K562 (cell line): ENCODE data around the gene AGFG1. TPM values are rescaled to one million over a fixed set of nuclear protein-coding genes. Genes with fewer than 3 reads are reported as not detected.

Experiments used
- ATAC-seq: fragments of 200-7000 bp; cut with Tn5 transposase; 3 replicates; pipeline ENCODE4 v1.9.1; 2020; ENCODE audit warnings: moderate library complexity
- BruUV-seq: library from RNA; stranded (reverse); fragments of 400-500 nt; replicated peaks from 2 replicates; lab custom pipeline; 2021; lab: Mats Ljungman, UMichigan
- CTCF ChIA-PET: fragments of 300-600 bp; formaldehyde crosslinking; extraction: SDS; loops from one replicate; lab custom pipeline; 2021; ENCODE audit warnings: low intra/inter-chr PET ratio; lab: Yijun Ruan, JAX
- POLR2A ChIA-PET: fragments of 300-600, 350-650 bp; sonication (Branson Sonifier 250); formaldehyde crosslinking; extraction: SDS; loops from one replicate; lab custom pipeline; 2021; ENCODE audit warnings: antibody characterized with exemption, inconsistent platforms; lab: Yijun Ruan, JAX
- DNase-seq, 4 experiments: peaks; one replicate each; pipeline versions ENCODE4 v3.0.0 to v3.0.0-alpha.2; 2011 to 2018; ENCODE audit warnings: low spot score in 3 of 4, mixed read lengths in 3 of 4; ENCODE audit errors: extremely low read depth in 1 of 4
- FAIRE-seq: peaks from 2 replicates; lab custom pipeline; 2011; peaks lifted over from hg19 to GRCh38; lab: Jason Lieb, UNC
- H2AFZ ChIP-seq: 2 replicates; pipeline ENCODE4 v1.6.0; 2011; ENCODE audit warnings: low read depth, low read length, control low read depth, inconsistent platforms
- H3K27ac ChIP-seq: fragments of 200-600 bp; 3 replicates; pipeline ENCODE4 v1.8.0; 2011; ENCODE audit warnings: low read depth, mild to moderate bottlenecking, control low read depth, inconsistent platforms, low read length, moderate library complexity, mixed read lengths; ENCODE audit errors: extremely low read depth
- H3K27me3 ChIP-seq, 2 experiments: fragments of 300-600 bp in 1 of 2; 2 replicates in 1 of 2; 3 replicates in 1 of 2; pipeline versions ENCODE4 v1.6.0 to v1.8.0; 2011; ENCODE audit warnings: inconsistent platforms in 2 of 2, low read length in 2 of 2, mild to moderate bottlenecking in 1 of 2, mixed read lengths in 1 of 2, moderate library complexity in 1 of 2; ENCODE audit not compliant: control insufficient read depth in 2 of 2, insufficient read depth in 2 of 2
- H3K36me3 ChIP-seq: fragments of 300-600 bp; 3 replicates; pipeline ENCODE4 v1.8.0; 2011; ENCODE audit warnings: mild to moderate bottlenecking, low read length, inconsistent platforms; ENCODE audit not compliant: control insufficient read depth, insufficient read depth
- H3K4me1 ChIP-seq, 2 experiments: fragments of 200-600 bp in 1 of 2; replicated peaks in 1 of 2; 2 replicates in 1 of 2; 3 replicates in 1 of 2; pipeline versions ENCODE4 v1.5.1 to v1.8.0; 2011; ENCODE audit warnings: inconsistent platforms in 2 of 2, low read length in 2 of 2, mild to moderate bottlenecking in 1 of 2, mixed read lengths in 1 of 2, moderate library complexity in 1 of 2; ENCODE audit not compliant: control insufficient read depth in 2 of 2, insufficient read depth in 2 of 2
- H3K4me2 ChIP-seq: 2 replicates; pipeline ENCODE4 v1.6.1; 2011; ENCODE audit warnings: low read length, control low read depth, inconsistent platforms, mixed read lengths; ENCODE audit not compliant: insufficient read depth
- H3K4me3 ChIP-seq: fragments of 200-600 bp; sonication (generic), shearing (Covaris generic); 2 replicates; pipeline ENCODE4 v1.5.1; 2016; ENCODE audit warnings: control low read depth, inconsistent platforms
- H3K79me2 ChIP-seq: fragments of 200-600 bp; 3 replicates; pipeline ENCODE4 v1.8.0; 2011; ENCODE audit warnings: low read length, inconsistent platforms; ENCODE audit not compliant: control insufficient read depth, insufficient read depth
- H3K9ac ChIP-seq, 2 experiments: 2 replicates each; pipeline versions ENCODE4 v1.6.0 to v1.6.1; 2011; ENCODE audit warnings: low read depth in 2 of 2, low read length in 2 of 2, control low read depth in 1 of 2, inconsistent platforms in 1 of 2, mild to moderate bottlenecking in 1 of 2, mixed read lengths in 1 of 2; ENCODE audit not compliant: insufficient read depth in 1 of 2
- H3K9me1 ChIP-seq: one replicate; pipeline ENCODE4 v1.6.0; 2011; ENCODE audit warnings: inconsistent platforms, mild to moderate bottlenecking, low read length, moderate library complexity; ENCODE audit not compliant: control insufficient read depth, insufficient read depth
- H3K9me3 ChIP-seq: replicated peaks from 2 replicates; pipeline ENCODE4 v1.5.1; 2011; ENCODE audit warnings: low read depth, low read length, inconsistent platforms; ENCODE audit not compliant: control insufficient read depth, insufficient read depth
- H4K20me1 ChIP-seq: replicated peaks from 2 replicates; pipeline ENCODE4 v1.6.1; 2011; ENCODE audit warnings: low read length, inconsistent platforms, mixed read lengths; ENCODE audit not compliant: control insufficient read depth, insufficient read depth
- POLR3G ChIP-seq: IDR thresholded peaks from 2 replicates; pipeline ENCODE4 v1.6.1; 2011; ENCODE audit not compliant: insufficient read length, insufficient replicate concordance; ENCODE audit errors: extremely low read depth
- SOX6 ChIP-seq: fragments of 450-650 bp; IDR thresholded peaks from 2 replicates; pipeline ENCODE4 v1.6.1; 2014; ENCODE audit warnings: mild to moderate bottlenecking
- ZKSCAN1 ChIP-seq: fragments of 150-350 bp; IDR thresholded peaks from 2 replicates; pipeline ENCODE4 v1.6.1; 2016; ENCODE audit warnings: low read depth, low read length
- ZNF780A ChIP-seq: fragments of 250-450 bp; sonication (Bioruptor Pico); IDR thresholded peaks from 2 replicates; pipeline ENCODE4 v1.5.0; 2021; ENCODE audit warnings: mild to moderate bottlenecking
- WGBS: fragments of 100-300 bp; shearing (Covaris generic); methylation state at CpG from one replicate; pipeline ENCODE4 v1.1.6; 2016; ENCODE audit warnings: low coverage, mixed read lengths; ENCODE audit not compliant: insufficient coverage; ENCODE audit errors: missing lambda C conversion rate; 5-methylcytosine and 5-hydroxymethylcytosine counted together
- in situ Hi-C: fragments of 300-500 bp; cut with MboI; formaldehyde crosslinking; loops from 4 replicates; pipeline ENCODE4 v1.15.0; 2018; ENCODE audit warnings: inconsistent platforms, mixed read lengths
- intact Hi-C: fragments of 100-400 bp; cut with micrococcal nuclease; formaldehyde crosslinking; loops from 2 replicates; pipeline ENCODE4 v1.14.2; 2022
- polyA plus RNA-seq, 8 experiments: library from polyadenylated mRNA; depleted of rRNA in 4 of 8; stranded (reverse) in 5 of 8; unstranded in 3 of 8; fragments of >200 nt; fragmentation: Nextera tagmentation in 2 of 8; fragmentation: Illumina TruSeq in 1 of 8; extraction: Ambion mirVana in 2 of 8; extraction: Trizol in 1 of 8; gene quantifications; 2 replicates each; pipeline versions ENCODE4 v1.2.1 to v1.2.3, GENCODE V29; 2011 to 2014; ENCODE audit warnings: inconsistent platforms in 1 of 8, missing spikeins in 1 of 8
- total RNA-seq, 7 experiments: library from RNA; depleted of rRNA in 6 of 7; stranded (reverse); fragments of >200 nt in 6 of 7; fragmentation: Illumina TruSeq in 2 of 7; extraction: Trizol in 2 of 7; gene quantifications; 2 replicates each; pipeline versions ENCODE4 v1.2.1 to v1.2.3, GENCODE V29; 2011 to 2021; ENCODE audit warnings: low replicate concordance in 1 of 7
- TF ChIP-seq, protein P1 (sequence below): fragments of 250-450 bp; sonication (Bioruptor Pico); IDR thresholded peaks from 2 replicates; pipeline ENCODE4 v1.8.0; 2022; ENCODE audit warnings: inconsistent platforms
- TF ChIP-seq, protein P2 (sequence below): fragments of 450-650 bp; IDR thresholded peaks from 2 replicates; pipeline ENCODE4 v1.7.0; 2016; ENCODE audit warnings: borderline replicate concordance

The AGFG1 gene
- total and polyA plus RNA-seq, 9 of the 15 experiments (the other 6 are each of a cell fraction or from before 2014, with no cell fraction given) = 11.2 to 97.5 (median 36.0) TPM

DNA sequence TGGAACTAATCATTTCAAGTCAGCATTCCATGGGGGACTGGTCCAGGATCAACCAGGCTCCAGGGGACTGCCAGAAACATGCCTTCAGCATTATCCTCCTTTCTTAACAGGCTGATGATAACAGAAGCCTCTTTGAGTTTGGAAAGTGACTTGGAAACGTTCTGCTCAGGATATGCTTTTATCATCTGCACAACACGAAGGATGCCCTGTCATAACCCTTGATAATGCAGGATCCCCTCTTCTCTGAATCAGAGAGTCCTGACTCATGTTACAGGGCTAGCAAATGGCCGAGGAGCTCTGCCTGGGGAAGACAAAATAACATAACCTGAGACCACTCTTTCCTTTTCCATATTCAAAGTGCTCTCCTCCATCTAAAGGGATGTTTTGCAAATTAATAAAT is 136.0 kb downstream of the AGFG1 start:
- Histone ChIP-seq H3K4me1 (no peaks in the 10 kb centered on the region), H3K9me1 (no peaks in the 10 kb centered on the region), H3K27ac (no peak overlapping the region), H3K9ac (no peak overlapping the region), H3K79me2 (no peaks in the 10 kb centered on the region), H3K4me3 (no peak overlapping the region), H3K4me2 (no peak overlapping the region), H4K20me1 (no peaks in the 10 kb centered on the region), H3K9me3 (no peaks in the 10 kb centered on the region), H3K36me3 (no peaks in the 10 kb centered on the region), H3K27me3 (peaks cover 0 to 14% of the 10 kb centered on the region in 2 experiments; a peak in 2 of 5 replicates), H2AFZ (no peak overlapping the region)
- CTCF ChIA-PET = no interaction called here
- TF ChIP-seq ZNF780A (CRISPR knock-in tag) (no peak), POLR3G (no peak), ZKSCAN1 (no peak), SOX6 (no peak)
- TF ChIP-seq, protein P1, sequence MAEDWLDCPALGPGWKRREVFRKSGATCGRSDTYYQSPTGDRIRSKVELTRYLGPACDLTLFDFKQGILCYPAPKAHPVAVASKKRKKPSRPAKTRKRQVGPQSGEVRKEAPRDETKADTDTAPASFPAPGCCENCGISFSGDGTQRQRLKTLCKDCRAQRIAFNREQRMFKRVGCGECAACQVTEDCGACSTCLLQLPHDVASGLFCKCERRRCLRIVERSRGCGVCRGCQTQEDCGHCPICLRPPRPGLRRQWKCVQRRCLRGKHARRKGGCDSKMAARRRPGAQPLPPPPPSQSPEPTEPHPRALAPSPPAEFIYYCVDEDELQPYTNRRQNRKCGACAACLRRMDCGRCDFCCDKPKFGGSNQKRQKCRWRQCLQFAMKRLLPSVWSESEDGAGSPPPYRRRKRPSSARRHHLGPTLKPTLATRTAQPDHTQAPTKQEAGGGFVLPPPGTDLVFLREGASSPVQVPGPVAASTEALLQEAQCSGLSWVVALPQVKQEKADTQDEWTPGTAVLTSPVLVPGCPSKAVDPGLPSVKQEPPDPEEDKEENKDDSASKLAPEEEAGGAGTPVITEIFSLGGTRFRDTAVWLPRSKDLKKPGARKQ (CRISPR knock-in tag) = no peak
- TF ChIP-seq, protein P2, sequence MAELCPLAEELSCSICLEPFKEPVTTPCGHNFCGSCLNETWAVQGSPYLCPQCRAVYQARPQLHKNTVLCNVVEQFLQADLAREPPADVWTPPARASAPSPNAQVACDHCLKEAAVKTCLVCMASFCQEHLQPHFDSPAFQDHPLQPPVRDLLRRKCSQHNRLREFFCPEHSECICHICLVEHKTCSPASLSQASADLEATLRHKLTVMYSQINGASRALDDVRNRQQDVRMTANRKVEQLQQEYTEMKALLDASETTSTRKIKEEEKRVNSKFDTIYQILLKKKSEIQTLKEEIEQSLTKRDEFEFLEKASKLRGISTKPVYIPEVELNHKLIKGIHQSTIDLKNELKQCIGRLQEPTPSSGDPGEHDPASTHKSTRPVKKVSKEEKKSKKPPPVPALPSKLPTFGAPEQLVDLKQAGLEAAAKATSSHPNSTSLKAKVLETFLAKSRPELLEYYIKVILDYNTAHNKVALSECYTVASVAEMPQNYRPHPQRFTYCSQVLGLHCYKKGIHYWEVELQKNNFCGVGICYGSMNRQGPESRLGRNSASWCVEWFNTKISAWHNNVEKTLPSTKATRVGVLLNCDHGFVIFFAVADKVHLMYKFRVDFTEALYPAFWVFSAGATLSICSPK = no peak
- ATAC-seq (no peak), DNase-seq (peak in 1 of 4 experiments; percentile 2), FAIRE-seq (no peak)
- intact Hi-C loops (no loop called here), in situ Hi-C loops (no loop called here)
- POLR2A ChIA-PET = no interaction called here
- BruUV-seq = no TSS peak
- WGBS = 0% methylated on average over 3 of the region's 3 CpGs
